ENCODE data around the gene DRICH1. TPM values are rescaled to one million over a fixed set of nuclear protein-coding genes. Genes with fewer than 3 reads are reported as not detected.

Gene DRICH1
- total RNA-seq, 2 experiments from 2014 or later: 1.7 to 2.2 TPM

GRCh38 chr22:23591846-23592245 lies 40.3 kb downstream of the DRICH1 start:
- ChIA-PET POLR2A (no interaction called here), CTCF (no interaction called here)
- TF ChIP-seq CTCF (IDR thresholded peaks at IDR 0.05): no peak
- Histone ChIP-seq H3K4me1 (ENCODE audit: insufficient read depth, low read length) (no peaks in the 10 kb centered on the region), H3K36me3 (ENCODE audit: insufficient read depth, low read length) (no peaks in the 10 kb centered on the region), H3K27ac (ENCODE audit: low read depth in 1 of 2, low read length in 2 of 2) (no peak overlapping the region), H3K4me3 (ENCODE audit: low read length) (no peak overlapping the region), H3K27me3 (ENCODE audit: control insufficient read depth in 1 of 2, insufficient read depth in 2 of 2, low read length in 2 of 2) (no peaks in the 10 kb centered on the region), H3K9me3 (ENCODE audit: control insufficient read depth in 1 of 2, insufficient read depth in 1 of 2, low read length in 2 of 2) (peaks cover 0 to 18% of the 10 kb centered on the region in 2 experiments)
- H3K27ac Mint-ChIP-seq: no peak overlapping the region
- no peak for ATAC-seq (ENCODE audit: poor library complexity)
- no peak overlapping the region for H3K4me3 Mint-ChIP-seq
- DNase-seq: no peak
- no peaks in the 10 kb centered on the region for H3K4me1 Mint-ChIP-seq (ENCODE audit: low read depth)
- no peaks in the 10 kb centered on the region for H3K36me3 Mint-ChIP-seq (ENCODE audit: low read depth)
- intact Hi-C loops (cut with DNase I, micrococcal nuclease): no loop called here
- no peaks in the 10 kb centered on the region for H3K9me3 Mint-ChIP-seq
- no peaks in the 10 kb centered on the region for H3K27me3 Mint-ChIP-seq

- Histone ChIP-seq H3K4me3 (ENCODE audit: low read length) (no peak overlapping the region), H3K9me3 (ENCODE audit: control insufficient read depth in 1 of 2, insufficient read depth in 1 of 2, low read length in 2 of 2) (peaks cover 0 to 18% of the 10 kb centered on the region in 2 experiments), H3K27me3 (ENCODE audit: control insufficient read depth in 1 of 2, insufficient read depth in 2 of 2, low read length in 2 of 2) (no peaks in the 10 kb centered on the region), H3K36me3 (ENCODE audit: insufficient read depth, low read length) (no peaks in the 10 kb centered on the region), H3K4me1 (ENCODE audit: insufficient read depth, low read length) (no peaks in the 10 kb centered on the region), H3K27ac (ENCODE audit: low read depth in 1 of 2, low read length in 2 of 2) (no peak overlapping the region)
- Mint-ChIP-seq H3K27ac (no peak overlapping the region), H3K27me3 (no peaks in the 10 kb centered on the region), H3K9me3 (no peaks in the 10 kb centered on the region), H3K4me1 (ENCODE audit: low read depth) (no peaks in the 10 kb centered on the region), H3K36me3 (ENCODE audit: low read depth) (no peaks in the 10 kb centered on the region), H3K4me3 (no peak overlapping the region)
- DNase-seq (peak; percentile 27 to 72 (median 42)), ATAC-seq (ENCODE audit: poor library complexity) (peak; percentile 58)
- ChIA-PET CTCF (no interaction called here), POLR2A (no interaction called here)
- intact Hi-C loops (cut with DNase I, micrococcal nuclease): no loop called here
- TF ChIP-seq CTCF (IDR thresholded peaks at IDR 0.05): peak; percentile 71
Observed at GRCh38 chr22:23591201-23591791, 40.8 kb downstream of the DRICH1 start.

- no peaks in the 10 kb centered on the region for H3K9me3 Mint-ChIP-seq
- CTCF ChIA-PET: no interaction called here
- no peak for DNase-seq
Observed at GRCh38 chr22:23583836-23584235, 48.3 kb downstream of the DRICH1 start.

More at GRCh38 chr22:23583836-23584235, 48.3 kb downstream of the DRICH1 start:
- no peak for TF ChIP-seq CTCF (IDR thresholded peaks at IDR 0.05)
- Histone ChIP-seq H3K9me3 (ENCODE audit: control insufficient read depth in 1 of 2, insufficient read depth in 1 of 2, low read length in 2 of 2) (no peaks in the 10 kb centered on the region), H3K4me3 (ENCODE audit: low read length) (no peak overlapping the region), H3K27ac (ENCODE audit: low read depth in 1 of 2, low read length in 2 of 2) (no peak overlapping the region), H3K27me3 (ENCODE audit: control insufficient read depth in 1 of 2, insufficient read depth in 2 of 2, low read length in 2 of 2) (peaks cover 7 to 19% of the 10 kb centered on the region in 2 experiments), H3K4me1 (ENCODE audit: insufficient read depth, low read length) (no peaks in the 10 kb centered on the region), H3K36me3 (ENCODE audit: insufficient read depth, low read length) (no peaks in the 10 kb centered on the region)
- H3K27me3 Mint-ChIP-seq: peaks cover 37% of the 10 kb centered on the region
- intact Hi-C loops (cut with DNase I, micrococcal nuclease): no loop called here
- no peak for ATAC-seq (ENCODE audit: poor library complexity)
- H3K36me3 Mint-ChIP-seq (ENCODE audit: low read depth): no peaks in the 10 kb centered on the region
- POLR2A ChIA-PET: no interaction called here
- H3K27ac Mint-ChIP-seq: no peak overlapping the region
- H3K4me1 Mint-ChIP-seq (ENCODE audit: low read depth): no peaks in the 10 kb centered on the region
- no peak overlapping the region for H3K4me3 Mint-ChIP-seq
